HCEC 1CT (cell line): ENCODE data around the gene ARSD.
A peak's percentile ranks its signal among the peaks of the same experiment; 100 is the strongest.
"Not testable (repeated sequence)": the region's sequence is repeated elsewhere in the genome, so short reads cannot be mapped to it uniquely, and the experiment has no call there.

Experiments used
- DNase-seq: peaks from one replicate; pipeline ENCODE4 v3.0.0-alpha.2; 2017

Gene ARSD

GRCh38 chrX:2928583-2929434 lies at the start of gene ARSD:
TSS of gene ARSD (minus strand) at chrX:2929339. CDS start at chrX:2929275, 64 bp downstream.
- DNase-seq = peak; percentile 77

DNA sequence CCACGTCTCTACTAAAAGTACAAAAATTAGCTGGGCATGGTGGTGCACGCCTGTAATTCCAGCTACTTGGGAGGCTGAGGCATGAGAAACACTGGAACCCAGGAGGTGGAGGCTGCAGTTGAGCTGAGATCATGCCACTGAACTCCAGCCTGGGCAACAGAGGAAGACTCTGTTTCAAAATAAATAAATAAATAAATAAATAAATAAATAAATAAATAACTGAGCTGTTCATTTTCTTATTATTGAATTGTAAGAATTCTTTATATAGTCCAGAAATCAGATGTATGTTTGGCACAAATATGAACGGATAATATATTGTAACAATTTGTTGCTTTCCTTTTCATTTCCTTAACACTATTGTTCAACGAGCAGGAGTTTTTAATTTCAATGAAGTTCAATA lies 49.5 kb upstream of the ARSD start:
- not testable (repeated sequence) for DNase-seq

DNA sequence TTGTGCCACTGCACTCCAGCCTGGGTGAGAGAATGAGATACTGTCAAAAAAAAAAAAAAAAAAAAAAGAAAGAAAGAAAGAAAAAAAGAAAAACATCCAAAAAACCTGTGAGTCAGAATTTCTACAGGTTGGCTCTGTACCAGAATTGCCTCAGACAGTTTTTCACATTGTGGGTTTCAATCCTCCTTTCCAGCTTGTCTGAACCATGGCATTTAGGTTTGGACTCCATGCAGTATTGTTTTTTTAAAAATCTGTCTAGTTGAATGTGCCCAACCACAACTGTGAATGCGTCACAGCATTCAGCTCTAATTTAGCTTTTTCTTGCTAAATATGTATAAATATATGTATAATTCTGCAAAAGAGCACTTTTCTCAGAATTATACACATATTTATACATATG lies 45.8 kb upstream of the ARSD start:
- no peak for DNase-seq

DNA sequence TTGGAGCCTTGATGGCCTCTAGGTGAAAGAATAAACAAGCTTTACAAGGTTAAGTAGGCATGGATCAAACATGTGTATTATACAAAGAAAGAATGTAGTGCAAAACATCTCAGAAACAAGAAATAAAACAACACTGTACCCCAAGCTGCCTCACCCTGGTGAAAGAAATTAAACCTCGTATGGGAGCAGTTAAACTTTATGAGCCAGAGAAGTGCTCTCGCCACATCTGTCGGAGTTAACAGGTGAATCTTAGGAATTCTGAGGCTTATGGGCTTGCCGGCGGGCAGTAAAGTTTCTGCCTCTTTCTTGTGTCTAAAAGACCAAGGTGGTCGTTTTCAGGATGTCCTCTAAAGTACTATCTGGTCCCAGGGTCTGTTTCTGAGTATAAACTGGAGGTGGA lies 43.3 kb upstream of the ARSD start:
- DNase-seq = no peak

GRCh38 chrX:2969021-2969420 lies 39.9 kb upstream of the ARSD start:
- no peak for DNase-seq

DNA sequence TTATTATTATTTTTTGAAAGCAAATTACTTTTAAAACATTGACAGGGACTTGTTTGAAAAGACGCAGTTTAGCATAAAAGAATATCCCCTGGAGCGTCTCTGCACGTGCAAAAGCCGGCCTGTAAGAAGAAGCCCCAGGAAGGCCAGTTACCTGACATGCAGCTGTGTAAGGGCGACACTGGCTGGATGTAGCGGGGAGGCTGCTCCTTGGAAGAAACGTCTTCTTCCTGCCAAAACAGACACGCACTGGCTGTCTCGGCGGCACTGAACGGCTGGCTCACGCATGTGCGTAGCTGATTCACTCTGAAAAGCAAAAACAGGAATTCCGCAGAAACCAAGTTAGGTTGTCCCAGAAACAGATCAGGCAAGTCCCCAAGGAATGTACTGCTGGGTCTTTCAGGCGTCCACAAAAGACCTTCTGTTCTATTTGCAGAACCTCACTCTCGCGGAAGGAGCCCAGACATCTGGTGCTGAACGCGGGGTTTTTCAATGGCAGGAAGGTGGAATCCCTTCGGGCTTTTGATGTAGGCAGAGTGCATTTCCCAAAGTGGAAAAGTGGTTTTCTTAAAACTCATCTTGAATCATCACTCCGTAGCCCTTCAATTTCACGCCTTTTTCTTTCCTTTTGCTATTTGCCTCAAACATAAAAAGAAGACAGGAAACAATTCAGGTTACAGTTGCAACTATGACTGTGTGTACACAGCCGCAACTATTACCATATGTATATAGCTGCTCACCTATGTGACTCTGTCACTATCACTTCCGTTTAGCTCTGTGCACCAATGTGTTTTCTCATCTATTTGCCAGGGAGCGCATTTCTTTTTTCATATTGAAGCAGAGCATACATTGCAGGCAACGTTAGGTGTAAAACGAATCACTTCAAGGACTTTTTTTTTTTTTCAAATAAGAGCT lies 39.1 kb upstream of the ARSD start:
- no peak for DNase-seq

DNA sequence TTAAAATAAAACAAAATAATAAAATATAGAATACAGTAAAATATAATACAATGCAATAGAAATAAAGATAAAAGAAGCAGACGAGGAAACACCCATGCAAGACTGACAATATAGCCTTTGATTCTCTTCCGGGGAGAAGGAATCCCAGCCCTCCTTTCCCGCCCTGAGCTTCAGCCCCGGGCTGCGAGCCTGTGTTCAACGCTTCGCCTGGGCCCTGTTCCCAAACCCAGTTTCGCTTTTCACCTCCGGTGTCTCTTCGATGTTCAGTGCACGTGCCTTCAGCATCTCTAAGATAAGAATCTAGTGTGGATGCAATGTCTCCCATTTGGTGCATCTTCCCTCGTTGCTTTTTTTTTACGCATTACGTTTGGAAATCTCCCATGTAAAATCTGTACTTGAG lies 38.4 kb upstream of the ARSD start:
- DNase-seq = no peak

- no peak for DNase-seq
Observed at GRCh38 chrX:2967012-2967411, 37.9 kb upstream of the ARSD start.

- DNase-seq = no peak
Observed at GRCh38 chrX:2965965-2966364, 36.8 kb upstream of the ARSD start.

DNA sequence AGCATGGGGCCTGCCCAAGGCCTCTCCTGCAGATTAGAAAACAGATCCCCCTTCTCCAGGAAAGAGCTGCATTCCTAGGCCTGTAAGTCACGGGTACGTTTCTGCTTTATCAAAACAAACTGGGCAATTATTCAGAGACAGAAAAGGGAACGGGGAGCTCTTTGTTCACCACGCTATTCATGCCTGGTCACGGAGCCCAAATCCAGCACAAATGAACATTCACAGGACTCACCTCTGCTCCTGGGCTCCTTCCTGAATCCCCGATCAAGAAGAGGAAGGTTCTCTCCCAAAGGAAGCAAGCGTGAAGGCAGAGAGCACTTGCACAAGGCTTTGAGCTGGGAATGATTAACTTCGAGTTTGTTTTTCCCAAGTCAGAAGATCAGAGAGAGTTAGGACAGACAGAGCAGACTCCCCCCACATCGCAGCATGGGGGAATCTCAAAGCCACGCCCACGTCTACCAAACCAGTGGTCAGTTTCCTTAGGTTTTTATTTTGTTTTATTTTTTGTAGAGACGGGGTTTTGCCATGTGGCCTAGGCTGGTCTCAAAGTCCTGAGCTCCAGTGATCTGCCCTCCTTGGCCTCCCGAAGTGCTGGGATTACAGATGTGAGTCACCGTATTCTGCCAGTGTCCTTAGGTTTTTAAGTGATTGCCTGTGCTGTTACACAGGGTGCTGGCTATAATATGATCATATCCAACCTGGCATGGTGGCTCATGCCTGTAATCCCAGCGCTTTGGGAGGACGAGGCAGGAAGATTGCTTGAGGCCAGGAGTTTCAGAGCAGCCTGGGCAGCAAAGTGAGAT lies 35.1 kb upstream of the ARSD start:
- peak; percentile 52 for DNase-seq

- not testable (repeated sequence) for DNase-seq
Observed at GRCh38 chrX:2963449-2963848, 34.3 kb upstream of the ARSD start.

GRCh38 chrX:2962381-2962780 lies 33.2 kb upstream of the ARSD start:
- DNase-seq = no peak

GRCh38 chrX:2960861-2961515 lies 31.8 kb upstream of the ARSD start:
- no peak for DNase-seq

DNA sequence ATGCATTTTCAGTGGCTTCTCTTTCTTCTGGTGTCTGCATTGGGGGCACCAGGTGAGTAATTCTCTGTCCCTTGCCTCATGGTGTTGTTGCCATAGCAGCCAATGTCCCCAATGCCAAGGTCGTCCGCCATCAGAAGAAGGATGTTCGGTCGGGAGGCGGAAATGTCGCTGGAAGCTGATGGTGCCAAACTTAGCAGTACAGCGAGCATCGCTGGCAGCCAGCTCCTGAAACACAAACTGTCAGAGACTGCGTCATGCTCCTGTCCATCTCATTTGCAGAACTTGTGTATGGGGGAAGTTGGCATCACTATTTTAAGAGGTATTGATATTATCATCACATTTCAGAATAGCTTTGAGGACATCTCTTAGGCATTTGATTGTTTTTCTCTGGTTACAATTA lies 29.1 kb upstream of the ARSD start:
- no peak for DNase-seq

DNA sequence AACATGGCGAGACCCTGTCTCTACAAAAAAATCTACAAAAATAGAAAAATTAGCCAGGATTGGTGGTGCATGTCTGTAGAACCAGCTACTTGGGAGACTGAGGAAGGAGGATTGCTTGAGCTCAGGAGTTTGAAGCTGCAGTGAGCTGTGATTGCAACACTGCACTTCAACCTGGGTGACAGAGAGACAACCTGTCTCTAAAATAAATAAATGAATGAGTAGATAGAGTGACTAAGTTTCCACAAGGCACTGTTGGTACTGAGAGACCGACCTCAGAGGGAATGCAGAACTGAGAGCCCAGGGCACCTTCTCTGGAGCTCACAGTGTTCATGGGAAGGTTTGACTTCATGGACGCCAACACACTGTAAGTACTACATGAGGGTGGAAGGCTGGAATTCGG lies 26.7 kb upstream of the ARSD start:
- no peak for DNase-seq

- no peak for DNase-seq
Observed at GRCh38 chrX:2955281-2955680, 26.1 kb upstream of the ARSD start.

DNA sequence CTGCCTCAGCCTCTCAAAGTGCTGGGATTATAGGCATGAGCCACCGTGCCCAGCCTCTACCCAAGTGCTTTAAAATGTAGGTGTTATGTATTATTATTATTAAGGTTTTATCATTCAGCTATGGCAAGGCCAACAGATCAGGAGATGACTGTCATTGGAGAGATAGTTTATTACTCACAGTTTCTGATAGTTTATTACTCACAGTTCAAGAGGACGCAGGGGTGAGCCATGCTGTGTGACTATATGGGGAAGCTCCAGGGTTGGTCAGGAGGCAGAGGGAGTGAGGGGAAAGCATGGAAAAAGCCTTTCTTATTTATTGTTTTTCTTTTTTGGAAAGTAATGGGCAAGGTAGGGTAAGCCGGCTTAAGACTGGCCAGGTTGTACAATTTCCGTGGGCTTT lies 25.4 kb upstream of the ARSD start:
- DNase-seq = peak; percentile 2

GRCh38 chrX:2937942-2938341 lies 8.8 kb upstream of the ARSD start:
- not testable (repeated sequence) for DNase-seq

DNA sequence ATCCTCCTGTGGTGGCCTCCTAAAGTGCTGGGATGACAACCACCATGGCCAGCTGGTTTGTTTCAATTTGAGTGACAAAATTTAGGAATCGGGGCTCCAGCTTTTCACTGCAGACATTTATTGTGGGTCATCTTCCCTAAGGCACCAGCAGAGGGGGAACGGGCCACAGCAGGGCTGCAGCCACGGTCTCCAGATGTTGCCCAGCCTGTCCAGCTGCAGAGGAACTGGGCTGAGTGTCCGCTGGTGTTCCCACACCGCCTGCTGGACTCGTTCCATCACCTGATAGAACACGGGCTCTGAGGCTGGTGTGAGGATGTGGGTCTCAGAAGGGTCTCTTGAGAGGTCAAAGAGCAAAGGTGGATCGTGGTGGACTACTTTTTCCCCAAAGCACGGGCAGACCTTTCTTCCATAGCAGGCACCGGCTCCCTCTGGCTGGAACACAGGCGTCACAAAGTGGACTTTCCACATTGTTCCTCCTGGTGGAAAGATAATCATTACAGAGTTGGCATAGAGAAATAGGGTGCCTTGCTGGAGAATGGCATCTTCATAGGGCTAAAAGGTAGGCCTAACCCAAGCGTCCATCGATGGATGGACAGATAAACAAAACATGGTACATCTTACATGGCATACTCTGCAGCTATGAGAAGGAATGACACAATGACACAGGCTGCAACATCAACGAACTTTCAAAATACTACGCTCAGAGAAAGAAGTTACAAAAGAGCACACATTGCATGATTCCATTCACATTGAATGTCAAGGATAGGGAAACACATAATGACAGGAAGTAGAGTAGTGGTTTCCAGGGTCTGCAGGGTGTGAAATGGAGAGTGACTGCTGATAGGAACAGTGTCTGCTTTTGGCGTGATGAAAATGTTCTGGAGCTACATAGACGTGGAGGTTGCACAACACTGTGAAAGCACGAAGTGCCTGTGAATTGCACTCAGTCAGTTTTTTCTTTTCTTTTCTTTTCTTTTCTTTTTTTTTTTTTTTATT lies 5.9 kb upstream of the ARSD start:
- DNase-seq = no peak

DNA sequence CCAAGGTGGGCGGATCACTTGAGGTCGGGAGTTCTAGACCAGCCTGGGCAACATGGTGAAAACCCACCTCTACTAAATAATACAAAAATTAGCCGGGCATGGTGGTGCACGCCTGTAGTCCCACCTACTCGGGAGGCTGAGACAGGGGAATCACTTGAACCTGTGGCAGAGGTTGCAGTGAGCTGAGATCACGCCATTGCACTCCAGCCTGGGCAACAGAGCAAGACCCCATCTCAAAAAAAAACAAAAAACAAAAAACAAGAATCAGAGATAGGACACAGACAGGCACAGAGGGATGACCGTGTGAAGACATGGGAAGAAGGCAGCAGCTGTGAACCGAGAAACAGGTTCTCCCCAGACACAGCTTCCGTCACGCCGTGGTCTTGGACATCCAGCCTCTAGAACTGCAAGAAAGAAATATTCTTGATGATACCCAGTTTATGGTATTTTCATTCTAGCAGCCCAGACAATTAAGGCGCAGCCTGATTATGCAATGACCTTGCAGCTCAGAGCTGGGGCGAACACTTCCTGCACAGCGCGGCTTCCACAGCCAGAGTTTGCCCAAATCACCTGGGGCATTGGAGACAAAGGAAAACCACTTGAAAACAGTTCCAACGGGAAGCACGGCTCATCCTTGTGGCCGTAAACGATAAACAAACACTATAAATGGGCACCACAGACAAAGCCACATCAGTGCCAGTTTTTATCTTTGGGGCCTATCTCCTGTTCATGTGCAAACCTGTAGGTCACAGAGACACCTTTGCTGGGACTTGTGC lies 4.2 kb upstream of the ARSD start:
- DNase-seq = no peak
